Panc1 (cell line): ENCODE results near the gene MRNIP. TPM values are rescaled to one million over a fixed set of nuclear protein-coding genes. Genes with fewer than 3 reads are reported as not detected.

Experiments used
- ATAC-seq: fragments of 200-7000 bp; cut with Tn5 transposase; 2 replicates; pipeline ENCODE4 v1.9.1; 2020; ENCODE audit warnings: mild to moderate bottlenecking, moderate library complexity
- BruUV-seq: library from RNA; stranded (reverse); fragments of 400-500 nt; replicated peaks from 2 replicates; lab custom pipeline; 2021; lab: Mats Ljungman, UMichigan
- CTCF ChIA-PET: fragments of 300-600 bp; sonication (Branson Sonifier 250); formaldehyde crosslinking; loops from one replicate; lab custom pipeline; 2022; ENCODE audit warnings: antibody characterized with exemption; lab: Charles Lee
- POLR2A ChIA-PET: fragments of 300-600 bp; sonication (Branson Sonifier 250); formaldehyde crosslinking; loops from one replicate; lab custom pipeline; 2022; ENCODE audit warnings: antibody characterized with exemption; lab: Charles Lee
- DNase-seq: peaks from one replicate; pipeline ENCODE4 v3.0.0-alpha.2; 2010; ENCODE audit warnings: low read depth, low spot score
- H3K27ac ChIP-seq: 2 replicates; pipeline ENCODE4 v1.5.1; 2011; ENCODE audit warnings: mild to moderate bottlenecking, low read length, inconsistent platforms
- H3K27me3 ChIP-seq: fragments of 200-500 bp; sonication (Bioruptor generic); 2 replicates; pipeline ENCODE4 v1.6.0; 2014; ENCODE audit warnings: low read length, inconsistent platforms; ENCODE audit not compliant: control insufficient read depth, insufficient read depth
- H3K36me3 ChIP-seq: fragments of 200-500 bp; sonication (Bioruptor generic); 2 replicates; pipeline ENCODE4 v1.5.1; 2014; ENCODE audit warnings: inconsistent platforms, mild to moderate bottlenecking, low read length, moderate library complexity; ENCODE audit not compliant: control insufficient read depth, insufficient read depth
- H3K4me1 ChIP-seq: 2 replicates; pipeline ENCODE4 v1.5.1; 2011; ENCODE audit warnings: inconsistent platforms, mild to moderate bottlenecking, low read length, moderate library complexity; ENCODE audit not compliant: control insufficient read depth, insufficient read depth
- H3K4me3 ChIP-seq, 2 experiments: 2 replicates each; pipeline ENCODE4 v1.5.1; 2011 to 2012; ENCODE audit warnings: low read depth in 2 of 2, low read length in 2 of 2, mild to moderate bottlenecking in 2 of 2, inconsistent platforms in 1 of 2, moderate library complexity in 1 of 2
- H3K9me3 ChIP-seq: fragments of 200-500 bp; sonication (Bioruptor generic); 2 replicates; pipeline ENCODE4 v1.5.1; 2014; ENCODE audit warnings: low read depth, mild to moderate bottlenecking, inconsistent platforms, low read length, moderate library complexity; ENCODE audit not compliant: control insufficient read depth, insufficient read depth
- POLR2AphosphoS5 ChIP-seq: IDR thresholded peaks from 2 replicates; pipeline ENCODE4 v1.6.1; 2012; ENCODE audit warnings: mild to moderate bottlenecking, low read depth, low read length, moderate library complexity
- REST ChIP-seq, 2 experiments: IDR thresholded peaks; 2 replicates each; pipeline ENCODE4 v1.6.1; 2011 to 2012; ENCODE audit warnings: low read depth in 2 of 2, control low read depth in 1 of 2, low read length in 1 of 2, mild to moderate bottlenecking in 1 of 2, moderate library complexity in 1 of 2; ENCODE audit not compliant: insufficient read depth in 1 of 2
- SIN3A ChIP-seq: IDR thresholded peaks from 2 replicates; pipeline ENCODE4 v1.6.1; 2012; ENCODE audit warnings: low read depth, mild to moderate bottlenecking, low read length, moderate library complexity, borderline replicate concordance; ENCODE audit not compliant: insufficient read depth
- TCF7L2 ChIP-seq: IDR thresholded peaks from 2 replicates; pipeline ENCODE4 v1.6.1; 2011; ENCODE audit warnings: mild to moderate bottlenecking, low read depth, low read length, inconsistent platforms
- in situ Hi-C: cut with HindIII; loops from 2 replicates; pipeline ENCODE4 v1.10.0; 2016; ENCODE audit warnings: low sequenced_read_pairs, low pct_unique_long_range_greater_than_20kb
- intact Hi-C: fragments of 100-400 bp; cut with micrococcal nuclease; formaldehyde crosslinking; loops from one replicate; pipeline ENCODE4 v1.10.0; 2022; ENCODE audit not compliant: unreplicated experiment
- total RNA-seq: library from RNA; stranded (reverse); gene quantifications from one replicate; pipeline ENCODE4 v1.2.1, GENCODE V29; 2021; ENCODE audit not compliant: unreplicated experiment
- TF ChIP-seq, protein P1 (sequence below): fragments of 450-650 bp; IDR thresholded peaks from 2 replicates; pipeline ENCODE4 v1.5.1; 2017; ENCODE audit warnings: mild to moderate bottlenecking

MRNIP gene
- total RNA-seq, 1 experiment from 2014 or later: 33.0 TPM

- intact Hi-C loops: no loop called here
- POLR2A ChIA-PET: no interaction called here
These were observed 43.5 kb upstream of the MRNIP start for GRCh38 chr5:179901915-179902762.

GRCh38 chr5:179901462-179901861, 42.8 kb upstream of the MRNIP start:
- Histone ChIP-seq H3K27me3 (no peaks in the 10 kb centered on the region), H3K36me3 (peaks cover 3% of the 10 kb centered on the region), H3K9me3 (no peaks in the 10 kb centered on the region), H3K27ac (no peak overlapping the region), H3K4me3 (no peak overlapping the region), H3K4me1 (peaks cover 5% of the 10 kb centered on the region; the same call in 1 of the 2 replicates)
- no peak for TF ChIP-seq REST (IDR thresholded peaks at IDR 0.05; ENCODE audit: insufficient read depth in 1 of 2, low read depth in 2 of 2, low read length in 1 of 2)
- no peak for TF ChIP-seq SIN3A
- TF ChIP-seq TCF7L2: no peak
- TF ChIP-seq POLR2AphosphoS5: no peak
- TF ChIP-seq, protein P1, sequence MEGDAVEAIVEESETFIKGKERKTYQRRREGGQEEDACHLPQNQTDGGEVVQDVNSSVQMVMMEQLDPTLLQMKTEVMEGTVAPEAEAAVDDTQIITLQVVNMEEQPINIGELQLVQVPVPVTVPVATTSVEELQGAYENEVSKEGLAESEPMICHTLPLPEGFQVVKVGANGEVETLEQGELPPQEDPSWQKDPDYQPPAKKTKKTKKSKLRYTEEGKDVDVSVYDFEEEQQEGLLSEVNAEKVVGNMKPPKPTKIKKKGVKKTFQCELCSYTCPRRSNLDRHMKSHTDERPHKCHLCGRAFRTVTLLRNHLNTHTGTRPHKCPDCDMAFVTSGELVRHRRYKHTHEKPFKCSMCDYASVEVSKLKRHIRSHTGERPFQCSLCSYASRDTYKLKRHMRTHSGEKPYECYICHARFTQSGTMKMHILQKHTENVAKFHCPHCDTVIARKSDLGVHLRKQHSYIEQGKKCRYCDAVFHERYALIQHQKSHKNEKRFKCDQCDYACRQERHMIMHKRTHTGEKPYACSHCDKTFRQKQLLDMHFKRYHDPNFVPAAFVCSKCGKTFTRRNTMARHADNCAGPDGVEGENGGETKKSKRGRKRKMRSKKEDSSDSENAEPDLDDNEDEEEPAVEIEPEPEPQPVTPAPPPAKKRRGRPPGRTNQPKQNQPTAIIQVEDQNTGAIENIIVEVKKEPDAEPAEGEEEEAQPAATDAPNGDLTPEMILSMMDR: no peak
- POLR2A ChIA-PET: no interaction called here
- in situ Hi-C loops: no loop called here
- no peak for DNase-seq
- BruUV-seq: no TSS peak
- CTCF ChIA-PET: no interaction called here
- intact Hi-C loops: no loop called here
- no peak for ATAC-seq

More at GRCh38 chr5:179901915-179902762, 43.5 kb upstream of the MRNIP start:
- ATAC-seq: no peak
- Histone ChIP-seq H3K27ac (no peak overlapping the region), H3K4me3 (no peak overlapping the region), H3K27me3 (no peaks in the 10 kb centered on the region), H3K9me3 (no peaks in the 10 kb centered on the region), H3K36me3 (peaks cover 3% of the 10 kb centered on the region), H3K4me1 (peaks cover 7% of the 10 kb centered on the region; the same call in 1 of the 2 replicates)
- TF ChIP-seq POLR2AphosphoS5 (no peak), TCF7L2 (no peak), SIN3A (no peak), REST (IDR thresholded peaks at IDR 0.05; ENCODE audit: insufficient read depth in 1 of 2, low read depth in 2 of 2, low read length in 1 of 2) (no peak)
- TF ChIP-seq, protein P1: no peak
- CTCF ChIA-PET: no interaction called here
- DNase-seq: no peak
- BruUV-seq: no TSS peak
- in situ Hi-C loops: no loop called here
